GM21723 (cell line): Measurements from ENCODE around the gene C1orf141.
A peak's percentile ranks its signal among the peaks of the same experiment; 100 is the strongest.
"Not testable (repeated sequence)": the region's sequence is repeated elsewhere in the genome, so short reads cannot be mapped to it uniquely, and the experiment has no call there.

Experiments
- ATAC-seq: cut with Tn5 transposase; IDR thresholded peaks from one replicate; pipeline ENCODE4 v1.9.1; 2021; ENCODE audit warnings: mild to moderate bottlenecking, moderate library complexity; ENCODE audit not compliant: unreplicated experiment

Gene C1orf141

GRCh38 chr1:67134695-67135094, at the start of gene C1orf141:
TSS of gene C1orf141 (minus strand) at chr1:67134970. CDS start at chr1:67127240, 7,730 bp downstream.
- ATAC-seq, result no peak

DNA sequence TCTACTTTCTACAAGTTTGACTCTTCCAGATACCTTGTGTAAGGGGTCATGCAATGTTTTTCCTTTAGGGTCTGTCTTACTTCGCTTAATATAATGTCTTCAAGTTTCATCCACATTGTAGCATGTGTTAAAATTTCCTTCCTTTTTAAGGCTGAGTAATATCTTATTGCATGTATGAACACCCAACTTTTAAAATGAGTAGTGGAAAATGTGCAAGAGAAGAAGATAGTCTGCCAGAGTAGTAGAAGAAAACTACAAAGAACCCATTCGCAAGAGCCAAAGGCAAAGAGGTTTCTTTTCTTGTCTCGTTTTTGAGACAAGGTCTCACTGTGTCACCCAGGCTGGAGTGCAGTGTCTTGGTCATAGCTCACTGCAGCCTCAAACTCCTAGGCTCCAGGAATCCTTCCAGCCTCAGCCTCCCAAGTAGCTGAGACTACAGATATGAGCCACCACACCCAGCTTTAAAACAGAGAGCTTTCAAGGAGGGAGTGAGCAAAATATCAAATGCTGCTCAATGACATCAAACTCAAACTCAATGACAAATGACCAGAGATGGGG, 40.8 kb upstream of the C1orf141 start:
- ATAC-seq, result no peak

- peak; percentile 59 for ATAC-seq
Measured at GRCh38 chr1:67174716-67175284, 40.0 kb upstream of the C1orf141 start.

DNA sequence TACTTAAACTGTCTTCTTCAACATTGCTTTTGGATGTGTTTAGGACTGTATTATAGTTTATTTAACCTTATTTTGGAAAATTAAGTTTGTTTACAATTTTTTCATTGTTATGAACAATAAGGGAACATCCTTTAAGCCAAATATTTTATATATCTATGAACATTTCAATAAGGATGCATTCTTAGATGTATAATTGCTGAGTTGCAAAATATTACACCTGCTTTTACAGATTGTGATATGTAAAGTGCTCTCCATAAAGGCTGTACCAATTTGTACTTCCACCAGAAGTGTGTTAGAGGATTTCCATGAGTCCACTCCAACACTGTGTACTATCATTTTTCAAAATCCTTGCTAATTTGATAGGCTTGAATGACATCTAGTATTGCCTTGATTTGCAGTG, 39.2 kb upstream of the C1orf141 start:
- ATAC-seq, result no peak

DNA sequence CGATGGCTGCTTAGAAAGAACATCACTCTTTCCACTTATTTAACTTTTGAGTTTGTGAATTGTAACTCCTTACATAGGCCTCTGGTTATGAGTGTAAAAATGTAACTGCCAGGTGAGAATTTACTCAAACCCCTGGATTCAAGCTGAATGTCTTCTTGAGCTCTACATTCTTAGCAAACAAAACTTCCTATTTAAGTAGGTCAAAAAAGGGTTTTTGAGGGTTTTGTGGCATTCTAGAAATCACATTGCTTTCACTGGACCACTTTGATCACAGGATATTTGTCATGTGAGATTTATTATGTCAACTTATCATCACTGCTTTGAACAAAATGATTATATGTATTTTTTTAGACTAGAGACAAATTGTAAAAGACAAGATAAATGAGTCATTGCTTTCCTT, 37.2 kb upstream of the C1orf141 start:
- ATAC-seq, result no peak

GRCh38 chr1:67171574-67171955, 36.8 kb upstream of the C1orf141 start:
- no peak for ATAC-seq

- no peak for ATAC-seq
Measured at GRCh38 chr1:67170751-67171573, 36.2 kb upstream of the C1orf141 start.

- no peak for ATAC-seq
Measured at GRCh38 chr1:67169932-67170331, 35.2 kb upstream of the C1orf141 start.

GRCh38 chr1:67169496-67169895, 34.7 kb upstream of the C1orf141 start:
- no peak for ATAC-seq

DNA sequence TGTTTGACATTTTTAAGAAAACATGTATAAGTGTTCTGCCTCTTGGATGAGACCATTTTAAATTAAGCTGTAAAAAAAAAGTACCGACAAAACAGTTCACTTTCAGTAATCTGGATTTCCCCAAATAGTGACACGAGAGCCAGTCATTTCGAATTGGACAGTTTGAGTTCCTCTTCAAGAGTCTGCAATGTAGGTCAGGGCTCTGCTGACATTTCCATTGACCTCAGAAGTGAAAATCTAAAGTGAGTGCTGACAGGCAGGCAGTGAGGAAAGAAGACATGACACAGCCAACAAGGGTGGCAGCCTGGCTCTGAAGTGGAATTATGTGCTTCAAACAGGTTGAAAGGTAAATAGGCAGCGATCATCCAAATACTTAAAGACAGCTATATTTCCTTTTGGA, 31.4 kb upstream of the C1orf141 start, which contains the start of gene IL23R:
TSS of gene IL23R (plus strand) at position 259 of the 400 bp plus-strand sequence. CDS start 1,667 bp downstream, outside the sequence.
- peak; percentile 89 for ATAC-seq

GRCh38 chr1:67165468-67166041, 30.8 kb upstream of the C1orf141 start:
- ATAC-seq, result no peak

GRCh38 chr1:67162954-67163353, 28.2 kb upstream of the C1orf141 start:
- ATAC-seq, result no peak

DNA sequence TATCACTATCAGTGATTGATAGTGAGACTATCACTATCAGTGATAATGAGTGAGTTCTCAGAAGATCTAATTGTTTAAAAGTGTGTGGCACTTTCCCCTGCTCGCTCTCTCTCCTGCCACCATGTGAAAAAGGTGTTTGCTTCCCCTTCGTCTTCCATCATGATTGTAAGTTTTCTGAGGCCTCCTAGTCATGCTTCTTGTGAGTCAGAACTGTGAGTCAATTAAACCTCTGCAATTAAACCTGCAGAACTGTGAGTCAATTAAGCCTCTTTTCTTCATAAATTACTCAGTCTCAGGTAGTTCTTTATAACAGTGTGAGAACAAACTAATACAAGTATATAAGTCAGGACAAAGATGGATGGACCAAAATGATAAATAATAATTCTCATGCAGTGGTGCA, 24.5 kb upstream of the C1orf141 start:
- no peak for ATAC-seq

DNA sequence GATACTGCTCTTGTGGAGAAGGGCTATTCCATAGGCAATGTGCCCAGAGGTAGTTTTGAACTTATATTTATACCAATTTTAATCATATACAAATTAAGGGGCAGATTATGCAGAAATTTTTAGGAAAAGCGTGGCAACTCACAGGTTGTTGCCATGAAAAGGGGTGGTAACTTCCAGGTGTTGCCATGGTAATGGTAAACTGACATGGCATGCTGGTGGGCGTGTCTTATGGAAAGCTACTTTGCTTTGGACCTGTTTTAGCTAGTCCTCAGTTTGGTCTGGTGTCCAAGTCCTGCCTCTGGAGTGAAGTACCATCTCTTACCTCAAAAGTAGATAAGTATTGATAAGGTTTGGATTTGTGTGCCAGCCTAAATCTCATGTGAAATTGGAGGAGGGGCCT, 23.6 kb upstream of the C1orf141 start:
- no peak for ATAC-seq

DNA sequence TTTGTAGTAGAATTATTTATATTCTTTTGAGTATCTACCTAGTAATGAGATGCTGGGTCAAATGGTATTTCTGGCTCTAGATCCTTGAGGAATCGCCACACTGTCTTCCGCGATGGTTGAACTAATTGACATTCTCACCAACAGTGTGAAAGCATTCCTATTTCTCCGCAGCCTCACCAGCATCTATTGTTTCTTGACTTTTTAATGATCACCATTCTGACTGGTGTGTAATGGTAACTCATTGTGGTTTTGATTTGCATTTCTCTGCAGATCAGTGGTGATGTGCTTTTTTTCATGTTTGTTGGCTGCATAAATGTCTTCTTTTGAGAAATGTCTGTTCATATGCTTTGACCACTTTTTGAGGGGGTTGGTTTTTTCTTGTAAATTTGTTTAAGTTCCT, 16.2 kb upstream of the C1orf141 start:
- no peak for ATAC-seq

DNA sequence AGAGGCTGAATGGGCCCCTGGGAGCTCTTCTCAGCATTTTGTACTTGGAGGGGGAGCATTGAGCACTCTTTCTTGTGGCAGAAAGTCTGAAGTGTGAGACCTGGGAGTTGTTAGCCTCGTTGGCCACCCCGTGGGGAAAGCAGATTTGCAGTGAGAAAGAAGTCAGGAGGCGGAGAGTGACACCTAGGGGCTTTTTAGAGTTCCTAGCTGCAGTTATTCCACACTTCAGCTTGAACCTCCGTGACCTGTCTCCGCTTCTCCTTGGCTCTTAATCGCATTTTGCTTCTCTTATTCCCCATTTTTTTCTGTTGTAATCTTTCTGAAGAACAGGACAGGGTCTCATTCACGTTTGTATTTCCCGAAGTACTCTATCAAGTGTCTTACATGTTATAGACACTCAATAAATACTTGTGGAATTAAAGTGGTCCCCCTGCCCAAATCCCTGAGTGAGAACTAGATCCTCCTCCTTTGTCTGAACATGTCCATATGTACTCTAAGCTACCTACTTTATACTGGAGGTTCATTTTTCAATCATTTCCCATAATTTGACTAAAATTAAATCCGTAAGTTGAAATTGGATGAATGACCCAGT, 14.5 kb upstream of the C1orf141 start:
- ATAC-seq, result peak; percentile 94

DNA sequence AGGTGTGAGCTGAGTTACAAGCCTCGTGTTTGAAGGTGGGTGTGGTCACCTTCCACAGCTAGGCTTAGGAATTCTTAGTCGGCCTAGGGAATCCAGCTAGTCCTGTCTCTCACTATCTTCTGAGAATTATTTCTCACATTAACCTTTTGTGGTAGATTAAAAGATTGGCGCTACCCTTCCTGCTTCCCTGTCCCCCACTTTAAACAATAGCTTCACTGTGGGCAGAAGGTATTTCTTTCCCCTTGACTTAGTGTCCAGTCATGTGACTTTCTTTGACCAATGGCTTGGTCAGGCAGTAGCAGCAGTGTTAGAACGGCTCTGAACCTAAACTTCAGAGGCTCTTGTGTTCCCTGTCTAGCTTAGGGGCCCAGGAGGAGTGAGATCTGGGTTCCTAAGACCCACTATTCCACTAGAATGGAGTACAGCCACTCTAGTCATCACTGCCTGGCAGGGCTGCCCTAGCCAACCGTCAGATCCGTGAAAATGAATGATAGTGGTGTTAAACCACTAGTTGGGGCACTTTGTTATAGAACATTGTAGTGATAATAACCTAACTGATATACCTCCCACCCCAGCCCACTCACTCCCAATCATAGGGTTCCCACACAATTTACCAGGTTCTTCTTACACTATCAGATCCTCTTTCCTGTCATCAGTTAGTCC, 13.9 kb upstream of the C1orf141 start:
- peak; percentile 34 for ATAC-seq

GRCh38 chr1:67147973-67148372, 13.2 kb upstream of the C1orf141 start:
- not testable (repeated sequence) for ATAC-seq

GRCh38 chr1:67146539-67146938, 11.8 kb upstream of the C1orf141 start:
- no peak for ATAC-seq

DNA sequence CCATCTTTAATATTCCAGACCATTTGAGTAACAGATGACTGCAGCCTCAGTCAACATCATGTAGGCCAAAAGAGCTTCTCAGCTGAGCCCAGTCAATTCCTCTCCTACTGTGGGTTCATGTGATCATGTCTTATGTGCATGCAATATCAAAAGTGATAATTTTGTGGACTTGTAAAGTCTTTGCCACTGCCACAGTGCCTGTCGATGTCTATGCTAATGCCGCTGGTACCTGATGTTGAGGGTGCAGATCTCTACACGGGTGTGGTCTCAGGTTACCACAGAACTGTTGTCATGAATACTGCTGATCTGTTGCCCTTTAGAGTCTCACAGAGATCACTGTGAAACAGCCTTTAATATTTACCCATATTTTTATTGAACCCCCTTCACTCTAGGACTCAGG, 11.3 kb upstream of the C1orf141 start:
- no peak for ATAC-seq

DNA sequence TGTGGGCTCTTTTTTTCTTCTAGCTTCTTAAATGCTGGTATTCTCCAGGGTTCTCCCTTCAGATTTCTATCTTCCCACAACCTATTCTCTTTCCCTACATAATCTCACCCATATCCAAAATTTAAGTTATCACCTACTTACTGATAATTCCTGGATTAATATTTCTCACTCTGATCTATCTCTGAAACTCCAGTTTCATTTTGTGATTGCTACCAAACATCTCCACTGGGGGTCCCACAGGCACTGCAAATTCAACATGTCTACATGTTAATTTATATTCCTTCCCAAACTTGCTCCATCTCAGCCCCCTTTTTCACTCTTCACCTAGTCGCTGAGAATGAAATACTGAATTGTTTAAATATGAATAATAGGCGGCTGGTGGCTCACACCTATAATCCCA, 9.9 kb upstream of the C1orf141 start:
- no peak for ATAC-seq
